Measurements from ENCODE around the gene BBS2. TPM values are rescaled to one million over a fixed set of nuclear protein-coding genes. Genes with fewer than 3 reads are reported as not detected.

Gene BBS2
- total and polyA plus RNA-seq, 2 of the 13 experiments (the other 11 are each of a cell fraction or from before 2014, with no cell fraction given): 59.7 to 68.3 TPM

DNA sequence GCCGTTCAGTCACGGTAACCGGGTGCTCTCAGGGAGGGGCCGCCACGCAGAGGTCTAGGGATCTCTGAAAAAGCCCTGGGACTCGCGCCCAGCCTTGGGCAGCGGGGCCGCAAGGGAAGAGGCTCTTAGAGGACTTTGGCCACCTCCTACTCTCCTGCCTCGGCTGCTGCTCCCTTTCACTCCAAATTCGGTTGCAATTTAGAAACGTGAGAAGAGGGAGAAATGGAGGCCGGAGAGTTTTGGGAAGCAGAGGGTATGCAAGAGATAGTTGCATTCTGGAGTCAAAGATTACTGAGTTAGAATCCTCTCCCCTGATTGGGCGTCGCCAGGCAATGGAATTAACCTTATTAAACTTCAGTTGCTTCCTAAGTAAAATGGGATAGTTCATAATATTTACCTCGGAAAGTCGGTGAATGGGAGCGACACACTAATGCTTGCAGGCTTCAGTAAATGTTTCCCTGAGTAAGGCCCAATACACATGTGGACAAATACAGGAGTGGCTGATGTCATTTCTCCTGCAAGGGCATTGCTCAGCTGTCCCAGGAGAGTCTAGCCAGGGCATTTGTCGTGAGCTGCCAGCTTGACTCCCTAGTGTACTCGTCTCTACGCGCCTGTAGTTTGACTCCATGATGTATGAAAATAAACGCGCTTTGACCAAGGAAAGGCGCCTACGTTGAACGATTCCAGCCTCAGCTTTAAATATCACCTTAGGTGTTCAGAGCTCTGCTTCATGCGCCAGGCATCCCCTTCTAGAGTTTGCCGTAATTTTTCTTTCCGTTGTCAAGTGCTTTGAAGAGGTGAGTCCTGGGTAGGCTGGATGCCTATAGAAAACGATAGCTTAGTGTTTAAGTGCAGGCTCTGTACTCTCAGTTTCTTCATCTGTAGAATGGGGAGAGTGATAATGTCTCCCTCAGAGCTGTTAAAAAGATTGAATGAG is 67.8 kb downstream of the BBS2 start (continued):
- TF ChIP-seq ZMYM3 (CRISPR knock-in tag; IDR thresholded peaks at IDR 0.05) (peak; percentile 91), WIZ (CRISPR knock-in tag; IDR thresholded peaks at IDR 0.05) (no peak), SRF (IDR thresholded peaks at IDR 0.05; ENCODE audit: low read depth, low read length) (no peak), SP140L (CRISPR knock-in tag; IDR thresholded peaks at IDR 0.05; ENCODE audit: borderline replicate concordance) (0 out of 2 replicates have a peak, but pooled peaks have one; percentile 75), JARID2 (CRISPR knock-in tag; IDR thresholded peaks at IDR 0.05; ENCODE audit: insufficient replicate concordance) (no peak), NR2F2 (IDR thresholded peaks at IDR 0.05; ENCODE audit: borderline replicate concordance, low read depth) (0 out of 2 replicates have a peak, but pooled peaks have one; percentile 12), ZNF652 (CRISPR knock-in tag; IDR thresholded peaks at IDR 0.05; ENCODE audit: borderline replicate concordance, low read depth) (no peak), RAD51 (IDR thresholded peaks at IDR 0.05; ENCODE audit: borderline replicate concordance) (no peak), ZNF382 (CRISPR knock-in tag; IDR thresholded peaks at IDR 0.05; ENCODE audit: borderline replicate concordance) (no peak), ZNF326 (CRISPR knock-in tag; IDR thresholded peaks at IDR 0.05; ENCODE audit: borderline replicate concordance) (no peak), IRF2 (CRISPR knock-in tag; IDR thresholded peaks at IDR 0.05) (no peak; the same call in 1 of the 2 replicates), ZNF790 (CRISPR knock-in tag; IDR thresholded peaks at IDR 0.05; ENCODE audit: borderline replicate concordance) (no peak), SMARCC2 (IDR thresholded peaks at IDR 0.05) (no peak)
- TF ChIP-seq, protein P1, sequence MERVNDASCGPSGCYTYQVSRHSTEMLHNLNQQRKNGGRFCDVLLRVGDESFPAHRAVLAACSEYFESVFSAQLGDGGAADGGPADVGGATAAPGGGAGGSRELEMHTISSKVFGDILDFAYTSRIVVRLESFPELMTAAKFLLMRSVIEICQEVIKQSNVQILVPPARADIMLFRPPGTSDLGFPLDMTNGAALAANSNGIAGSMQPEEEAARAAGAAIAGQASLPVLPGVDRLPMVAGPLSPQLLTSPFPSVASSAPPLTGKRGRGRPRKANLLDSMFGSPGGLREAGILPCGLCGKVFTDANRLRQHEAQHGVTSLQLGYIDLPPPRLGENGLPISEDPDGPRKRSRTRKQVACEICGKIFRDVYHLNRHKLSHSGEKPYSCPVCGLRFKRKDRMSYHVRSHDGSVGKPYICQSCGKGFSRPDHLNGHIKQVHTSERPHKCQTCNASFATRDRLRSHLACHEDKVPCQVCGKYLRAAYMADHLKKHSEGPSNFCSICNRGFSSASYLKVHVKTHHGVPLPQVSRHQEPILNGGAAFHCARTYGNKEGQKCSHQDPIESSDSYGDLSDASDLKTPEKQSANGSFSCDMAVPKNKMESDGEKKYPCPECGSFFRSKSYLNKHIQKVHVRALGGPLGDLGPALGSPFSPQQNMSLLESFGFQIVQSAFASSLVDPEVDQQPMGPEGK (CRISPR knock-in tag; IDR thresholded peaks at IDR 0.05): peak; percentile 46; the same call in 1 of the 2 replicates
- TF ChIP-seq, protein P2, sequence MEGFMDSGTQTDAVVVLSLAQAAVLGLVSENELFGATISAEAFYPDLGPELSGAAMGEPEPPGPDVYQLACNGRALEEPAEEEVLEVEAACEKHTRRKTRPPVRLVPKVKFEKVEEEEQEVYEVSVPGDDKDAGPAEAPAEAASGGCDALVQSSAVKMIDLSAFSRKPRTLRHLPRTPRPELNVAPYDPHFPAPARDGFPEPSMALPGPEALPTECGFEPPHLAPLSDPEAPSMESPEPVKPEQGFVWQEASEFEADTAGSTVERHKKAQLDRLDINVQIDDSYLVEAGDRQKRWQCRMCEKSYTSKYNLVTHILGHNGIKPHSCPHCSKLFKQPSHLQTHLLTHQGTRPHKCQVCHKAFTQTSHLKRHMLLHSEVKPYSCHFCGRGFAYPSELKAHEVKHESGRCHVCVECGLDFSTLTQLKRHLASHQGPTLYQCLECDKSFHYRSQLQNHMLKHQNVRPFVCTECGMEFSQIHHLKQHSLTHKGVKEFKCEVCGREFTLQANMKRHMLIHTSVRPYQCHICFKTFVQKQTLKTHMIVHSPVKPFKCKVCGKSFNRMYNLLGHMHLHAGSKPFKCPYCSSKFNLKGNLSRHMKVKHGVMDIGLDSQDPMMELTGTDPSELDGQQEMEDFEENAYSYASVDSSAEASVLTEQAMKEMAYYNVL (CRISPR knock-in tag; IDR thresholded peaks at IDR 0.05; ENCODE audit: borderline replicate concordance): no peak
- TF ChIP-seq, protein P3, sequence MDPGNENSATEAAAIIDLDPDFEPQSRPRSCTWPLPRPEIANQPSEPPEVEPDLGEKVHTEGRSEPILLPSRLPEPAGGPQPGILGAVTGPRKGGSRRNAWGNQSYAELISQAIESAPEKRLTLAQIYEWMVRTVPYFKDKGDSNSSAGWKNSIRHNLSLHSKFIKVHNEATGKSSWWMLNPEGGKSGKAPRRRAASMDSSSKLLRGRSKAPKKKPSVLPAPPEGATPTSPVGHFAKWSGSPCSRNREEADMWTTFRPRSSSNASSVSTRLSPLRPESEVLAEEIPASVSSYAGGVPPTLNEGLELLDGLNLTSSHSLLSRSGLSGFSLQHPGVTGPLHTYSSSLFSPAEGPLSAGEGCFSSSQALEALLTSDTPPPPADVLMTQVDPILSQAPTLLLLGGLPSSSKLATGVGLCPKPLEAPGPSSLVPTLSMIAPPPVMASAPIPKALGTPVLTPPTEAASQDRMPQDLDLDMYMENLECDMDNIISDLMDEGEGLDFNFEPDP (CRISPR knock-in tag; conservative IDR thresholded peaks at IDR 0.05): no peak
- TF ChIP-seq, protein P4, sequence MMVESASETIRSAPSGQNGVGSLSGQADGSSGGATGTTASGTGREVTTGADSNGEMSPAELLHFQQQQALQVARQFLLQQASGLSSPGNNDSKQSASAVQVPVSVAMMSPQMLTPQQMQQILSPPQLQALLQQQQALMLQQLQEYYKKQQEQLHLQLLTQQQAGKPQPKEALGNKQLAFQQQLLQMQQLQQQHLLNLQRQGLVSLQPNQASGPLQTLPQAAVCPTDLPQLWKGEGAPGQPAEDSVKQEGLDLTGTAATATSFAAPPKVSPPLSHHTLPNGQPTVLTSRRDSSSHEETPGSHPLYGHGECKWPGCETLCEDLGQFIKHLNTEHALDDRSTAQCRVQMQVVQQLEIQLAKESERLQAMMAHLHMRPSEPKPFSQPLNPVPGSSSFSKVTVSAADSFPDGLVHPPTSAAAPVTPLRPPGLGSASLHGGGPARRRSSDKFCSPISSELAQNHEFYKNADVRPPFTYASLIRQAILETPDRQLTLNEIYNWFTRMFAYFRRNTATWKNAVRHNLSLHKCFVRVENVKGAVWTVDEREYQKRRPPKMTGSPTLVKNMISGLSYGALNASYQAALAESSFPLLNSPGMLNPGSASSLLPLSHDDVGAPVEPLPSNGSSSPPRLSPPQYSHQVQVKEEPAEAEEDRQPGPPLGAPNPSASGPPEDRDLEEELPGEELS (CRISPR knock-in tag; IDR thresholded peaks at IDR 0.05): 0 out of 2 replicates have a peak, but pooled peaks have one; percentile 15
- TF ChIP-seq, protein P5, sequence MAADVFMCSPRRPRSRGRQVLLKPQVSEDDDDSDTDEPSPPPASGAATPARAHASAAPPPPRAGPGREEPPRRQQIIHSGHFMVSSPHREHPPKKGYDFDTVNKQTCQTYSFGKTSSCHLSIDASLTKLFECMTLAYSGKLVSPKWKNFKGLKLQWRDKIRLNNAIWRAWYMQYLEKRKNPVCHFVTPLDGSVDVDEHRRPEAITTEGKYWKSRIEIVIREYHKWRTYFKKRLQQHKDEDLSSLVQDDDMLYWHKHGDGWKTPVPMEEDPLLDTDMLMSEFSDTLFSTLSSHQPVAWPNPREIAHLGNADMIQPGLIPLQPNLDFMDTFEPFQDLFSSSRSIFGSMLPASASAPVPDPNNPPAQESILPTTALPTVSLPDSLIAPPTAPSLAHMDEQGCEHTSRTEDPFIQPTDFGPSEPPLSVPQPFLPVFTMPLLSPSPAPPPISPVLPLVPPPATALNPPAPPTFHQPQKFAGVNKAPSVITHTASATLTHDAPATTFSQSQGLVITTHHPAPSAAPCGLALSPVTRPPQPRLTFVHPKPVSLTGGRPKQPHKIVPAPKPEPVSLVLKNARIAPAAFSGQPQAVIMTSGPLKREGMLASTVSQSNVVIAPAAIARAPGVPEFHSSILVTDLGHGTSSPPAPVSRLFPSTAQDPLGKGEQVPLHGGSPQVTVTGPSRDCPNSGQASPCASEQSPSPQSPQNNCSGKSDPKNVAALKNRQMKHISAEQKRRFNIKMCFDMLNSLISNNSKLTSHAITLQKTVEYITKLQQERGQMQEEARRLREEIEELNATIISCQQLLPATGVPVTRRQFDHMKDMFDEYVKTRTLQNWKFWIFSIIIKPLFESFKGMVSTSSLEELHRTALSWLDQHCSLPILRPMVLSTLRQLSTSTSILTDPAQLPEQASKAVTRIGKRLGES (CRISPR knock-in tag; IDR thresholded peaks at IDR 0.05; ENCODE audit: borderline replicate concordance): no peak

All from HepG2 (cell line).